HEK293 (cell line): ENCODE data around the gene KRT74.

Experiments
- CTCF ChIA-PET: fragments of 350-600 bp; formaldehyde crosslinking; extraction: SDS; loops from one replicate; lab custom pipeline; 2021; ENCODE audit warnings: antibody characterized with exemption; lab: Yijun Ruan, JAX
- POLR2A ChIA-PET: fragments of 300-600 bp; formaldehyde crosslinking; extraction: SDS; loops from one replicate; lab custom pipeline; 2020; ENCODE audit warnings: antibody characterized with exemption, inconsistent platforms; lab: Yijun Ruan, JAX
- H3K27ac ChIP-seq: fragments of 200-500 bp; sonication (Bioruptor generic); 2 replicates; pipeline ENCODE4 v1.5.1; 2014; ENCODE audit warnings: low read depth, low read length, control low read depth, inconsistent platforms; ENCODE audit errors: extremely low read depth
- H3K36me3 ChIP-seq, 2 experiments: fragments of 200-500 bp in 1 of 2; sonication (Bioruptor generic) in 1 of 2; 1 replicate in 1 of 2; 2 replicates in 1 of 2; pipeline ENCODE4 v1.5.1; 2014 to 2017; ENCODE audit warnings: inconsistent platforms in 2 of 2, low read length in 2 of 2; ENCODE audit not compliant: control insufficient read depth in 2 of 2, insufficient read depth in 1 of 2
- H3K4me1 ChIP-seq: fragments of 200-500 bp; sonication (Bioruptor generic); 2 replicates; pipeline ENCODE4 v1.5.1; 2014; ENCODE audit warnings: mild to moderate bottlenecking, low read length, inconsistent platforms; ENCODE audit not compliant: control insufficient read depth, insufficient read depth
- H3K4me3 ChIP-seq: 2 replicates; pipeline ENCODE4 v1.5.1; 2011; ENCODE audit warnings: low read depth, mild to moderate bottlenecking, control low read depth, low read length, moderate library complexity
- H3K9me3 ChIP-seq: fragments of 200-500 bp; sonication (Bioruptor generic); 2 replicates; pipeline ENCODE4 v1.5.1; 2014; ENCODE audit warnings: low read depth, low read length, inconsistent platforms; ENCODE audit not compliant: control insufficient read depth, insufficient read depth
- GLIS1 ChIP-seq: fragments of 450-650 bp; formaldehyde crosslinking; IDR thresholded peaks from 2 replicates; pipeline ENCODE4 v1.5.1; 2016; ENCODE audit warnings: missing biosample characterization, missing genetic modification characterization
- HOXC10 ChIP-seq: sonication (generic); formaldehyde crosslinking; IDR thresholded peaks from 2 replicates; pipeline ENCODE4 v1.8.1; 2023; ENCODE audit warnings: mild to moderate bottlenecking, missing genetic modification reagents
- IKZF3 ChIP-seq: fragments of 450-650 bp; IDR thresholded peaks from 2 replicates; pipeline ENCODE4 v1.5.0; 2018; ENCODE audit warnings: missing biosample characterization, mild to moderate bottlenecking, missing genetic modification characterization, moderate library complexity
- KLF1 ChIP-seq: fragments of 450-650 bp; formaldehyde crosslinking; IDR thresholded peaks from 2 replicates; pipeline ENCODE4 v1.5.1; 2016; ENCODE audit warnings: missing biosample characterization, missing genetic modification characterization
- KLF7 ChIP-seq: fragments of 450-650 bp; formaldehyde crosslinking; IDR thresholded peaks from 2 replicates; pipeline ENCODE4 v1.5.1; 2016; ENCODE audit warnings: missing biosample characterization, missing genetic modification characterization, borderline replicate concordance
- PRDM1 ChIP-seq: fragments of 450-650 bp; formaldehyde crosslinking; IDR thresholded peaks from 2 replicates; pipeline ENCODE4; 2016; ENCODE audit warnings: missing biosample characterization, missing genetic modification characterization
- PRDM2 ChIP-seq: fragments of 450-650 bp; formaldehyde crosslinking; IDR thresholded peaks from 2 replicates; pipeline ENCODE4 v1.5.1; 2016; ENCODE audit warnings: missing biosample characterization, missing genetic modification characterization, borderline replicate concordance
- SP3 ChIP-seq: fragments of 450-650 bp; formaldehyde crosslinking; IDR thresholded peaks from 2 replicates; pipeline ENCODE4 v1.5.1; 2016; ENCODE audit warnings: missing biosample characterization, missing genetic modification characterization
- ZBTB17 ChIP-seq: fragments of 450-650 bp; formaldehyde crosslinking; IDR thresholded peaks from 2 replicates; pipeline ENCODE4 v1.5.1; 2016; ENCODE audit warnings: missing biosample characterization, missing genetic modification characterization
- ZNF133 ChIP-seq: fragments of 450-650 bp; formaldehyde crosslinking; IDR thresholded peaks from 2 replicates; pipeline ENCODE4 v1.5.1; 2016; ENCODE audit warnings: missing biosample characterization, missing genetic modification characterization
- ZNF157 ChIP-seq: fragments of 450-650 bp; formaldehyde crosslinking; IDR thresholded peaks from 2 replicates; pipeline ENCODE4 v1.5.1; 2016; ENCODE audit warnings: missing biosample characterization, missing genetic modification characterization
- ZNF214 ChIP-seq: fragments of 450-650 bp; formaldehyde crosslinking; IDR thresholded peaks from 2 replicates; pipeline ENCODE4 v1.5.1; 2017; ENCODE audit warnings: missing biosample characterization, mild to moderate bottlenecking, missing genetic modification characterization, borderline replicate concordance
- ZNF221 ChIP-seq: fragments of 450-650 bp; formaldehyde crosslinking; IDR thresholded peaks from 2 replicates; pipeline ENCODE4 v1.5.1; 2017; ENCODE audit warnings: missing biosample characterization, missing genetic modification characterization, borderline replicate concordance
- ZNF24 ChIP-seq: fragments of 450-650 bp; formaldehyde crosslinking; IDR thresholded peaks from 2 replicates; pipeline ENCODE4 v1.5.1; 2016; ENCODE audit warnings: missing biosample characterization, missing genetic modification characterization
- ZNF404 ChIP-seq: fragments of 450-650 bp; formaldehyde crosslinking; IDR thresholded peaks from 2 replicates; pipeline ENCODE4 v1.5.1; 2017; ENCODE audit warnings: missing biosample characterization, missing genetic modification characterization
- ZNF433 ChIP-seq: fragments of 450-650 bp; formaldehyde crosslinking; IDR thresholded peaks from 2 replicates; pipeline ENCODE4 v1.5.1; 2016; ENCODE audit warnings: missing biosample characterization, missing genetic modification characterization, low read depth
- ZNF791 ChIP-seq: fragments of 450-650 bp; formaldehyde crosslinking; IDR thresholded peaks from 2 replicates; pipeline ENCODE4 v1.5.1; 2016; ENCODE audit warnings: missing biosample characterization, missing genetic modification characterization
- ZXDB ChIP-seq: fragments of 450-650 bp; formaldehyde crosslinking; IDR thresholded peaks from 2 replicates; pipeline ENCODE4 v1.5.1; 2016; ENCODE audit warnings: missing biosample characterization, missing genetic modification characterization
- TF ChIP-seq, protein P1 (sequence below): fragments of 450-650 bp; formaldehyde crosslinking; IDR thresholded peaks from 2 replicates; pipeline ENCODE4 v1.5.1; 2016; ENCODE audit warnings: missing biosample characterization, missing genetic modification characterization

KRT74 gene

GRCh38 chr12:52537101-52537500, 36.5 kb downstream of the KRT74 start:
- CTCF ChIA-PET: interaction anchor here (0.6 to 1.4 kb wide), 4 partner anchors 25 to 918 kb away, joined by 3 to 6 read pairs (median 3); no protein-coding TSS in a partner anchor
- H3K4me1 ChIP-seq: peaks cover 19% of the 10 kb centered on the region
- no peak overlapping the region for H3K4me3 ChIP-seq
- H3K27ac ChIP-seq: no peak overlapping the region
- H3K36me3 ChIP-seq: no peaks in the 10 kb centered on the region
- POLR2A ChIA-PET: no interaction called here
- TF ChIP-seq ZXDB (tag by site-specific recombination) (no peak), ZNF433 (tag by site-specific recombination) (no peak), ZNF791 (no peak), PRDM1 (no peak)
- H3K9me3 ChIP-seq: no peaks in the 10 kb centered on the region

GRCh38 chr12:52535574-52535973, 38.1 kb downstream of the KRT74 start:
- CTCF ChIA-PET: interaction anchor here (0.6 to 1.9 kb wide), 4 partner anchors 17 to 510 kb away, joined by 3 to 6 read pairs (median 4); partner anchors contain the start of gene KRT8
- Histone ChIP-seq H3K27ac (no peak overlapping the region), H3K4me3 (no peak overlapping the region), H3K4me1 (peaks cover 19% of the 10 kb centered on the region), H3K36me3 (no peaks in the 10 kb centered on the region), H3K9me3 (no peaks in the 10 kb centered on the region)
- TF ChIP-seq ZBTB17 (no peak), GLIS1 (peak; percentile 60)
- POLR2A ChIA-PET: no interaction called here

DNA sequence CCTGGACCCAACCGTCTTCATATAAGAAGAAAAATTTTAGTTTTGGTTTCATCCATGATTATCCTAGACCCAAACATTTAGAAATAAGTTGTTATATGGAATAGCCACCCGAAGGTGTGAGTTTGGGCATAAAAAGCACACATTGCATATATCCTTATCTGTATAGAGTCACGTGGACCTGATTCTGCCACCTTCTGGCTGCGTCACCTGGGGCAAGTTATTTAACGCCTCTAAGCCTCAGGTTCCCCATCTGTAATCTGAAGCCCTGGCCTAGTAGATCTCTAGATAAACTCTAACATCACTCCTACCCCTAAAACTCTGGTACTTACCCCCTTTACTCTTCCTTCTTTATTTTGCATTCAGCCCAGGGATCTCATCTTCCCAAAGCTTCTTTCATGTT, 39.2 kb downstream of the KRT74 start:
- TF ChIP-seq ZNF221 (tag by site-specific recombination): no peak
- TF ChIP-seq, all 188 proteins: peak for 0
- H3K4me3 ChIP-seq: no peak overlapping the region
- no peaks in the 10 kb centered on the region for H3K9me3 ChIP-seq
- H3K27ac ChIP-seq: no peak overlapping the region
- H3K36me3 ChIP-seq: no peaks in the 10 kb centered on the region
- ChIA-PET POLR2A (no interaction called here), CTCF (interaction anchor here (1.1 to 2.5 kb wide), 5 partner anchors 138 to 509 kb away, joined by 3 to 8 read pairs (median 3); no protein-coding TSS in a partner anchor)
- H3K4me1 ChIP-seq: peaks cover 13% of the 10 kb centered on the region

DNA sequence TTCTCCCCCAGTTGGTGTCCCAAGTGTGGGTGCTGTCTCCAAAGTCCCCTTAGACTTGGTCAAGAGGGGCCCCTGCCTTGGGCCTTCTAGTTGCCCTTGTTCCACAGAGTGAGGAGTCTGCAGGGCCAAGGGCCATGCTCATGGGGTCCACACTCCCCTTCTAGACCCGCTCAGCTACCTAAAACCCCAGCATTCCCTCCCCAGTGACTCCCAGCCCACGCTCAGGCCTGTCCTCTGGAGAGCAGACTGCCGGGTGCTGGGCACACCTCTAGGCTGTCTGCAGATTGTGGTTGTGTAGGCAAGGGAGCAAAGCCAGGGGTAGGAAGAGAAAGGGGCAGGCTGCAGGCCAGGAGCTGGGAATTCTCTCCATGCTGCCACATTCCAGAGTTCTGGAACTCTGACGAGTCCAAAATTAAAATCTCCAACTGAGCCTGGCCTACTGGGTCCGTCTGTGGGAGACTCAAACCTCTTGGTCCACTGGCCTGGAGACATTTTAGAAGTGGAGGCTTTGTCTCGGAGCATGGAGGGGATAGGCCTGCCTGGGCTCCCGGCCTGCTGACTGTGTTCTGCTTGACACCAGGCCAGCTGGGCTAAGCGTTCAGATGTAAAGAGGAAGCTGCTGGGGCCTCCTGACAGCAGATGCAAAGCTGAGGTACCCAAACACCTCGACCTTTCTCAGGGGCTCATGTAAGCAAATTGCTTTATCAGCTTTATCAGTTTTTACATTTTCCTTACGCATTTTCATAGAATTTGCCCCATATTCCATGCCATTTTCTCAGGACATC, 39.8 kb downstream of the KRT74 start:
- POLR2A ChIA-PET: no interaction called here
- TF ChIP-seq KLF7 (tag by site-specific recombination): no peak
- TF ChIP-seq PRDM2: no peak
- TF ChIP-seq, protein P1, sequence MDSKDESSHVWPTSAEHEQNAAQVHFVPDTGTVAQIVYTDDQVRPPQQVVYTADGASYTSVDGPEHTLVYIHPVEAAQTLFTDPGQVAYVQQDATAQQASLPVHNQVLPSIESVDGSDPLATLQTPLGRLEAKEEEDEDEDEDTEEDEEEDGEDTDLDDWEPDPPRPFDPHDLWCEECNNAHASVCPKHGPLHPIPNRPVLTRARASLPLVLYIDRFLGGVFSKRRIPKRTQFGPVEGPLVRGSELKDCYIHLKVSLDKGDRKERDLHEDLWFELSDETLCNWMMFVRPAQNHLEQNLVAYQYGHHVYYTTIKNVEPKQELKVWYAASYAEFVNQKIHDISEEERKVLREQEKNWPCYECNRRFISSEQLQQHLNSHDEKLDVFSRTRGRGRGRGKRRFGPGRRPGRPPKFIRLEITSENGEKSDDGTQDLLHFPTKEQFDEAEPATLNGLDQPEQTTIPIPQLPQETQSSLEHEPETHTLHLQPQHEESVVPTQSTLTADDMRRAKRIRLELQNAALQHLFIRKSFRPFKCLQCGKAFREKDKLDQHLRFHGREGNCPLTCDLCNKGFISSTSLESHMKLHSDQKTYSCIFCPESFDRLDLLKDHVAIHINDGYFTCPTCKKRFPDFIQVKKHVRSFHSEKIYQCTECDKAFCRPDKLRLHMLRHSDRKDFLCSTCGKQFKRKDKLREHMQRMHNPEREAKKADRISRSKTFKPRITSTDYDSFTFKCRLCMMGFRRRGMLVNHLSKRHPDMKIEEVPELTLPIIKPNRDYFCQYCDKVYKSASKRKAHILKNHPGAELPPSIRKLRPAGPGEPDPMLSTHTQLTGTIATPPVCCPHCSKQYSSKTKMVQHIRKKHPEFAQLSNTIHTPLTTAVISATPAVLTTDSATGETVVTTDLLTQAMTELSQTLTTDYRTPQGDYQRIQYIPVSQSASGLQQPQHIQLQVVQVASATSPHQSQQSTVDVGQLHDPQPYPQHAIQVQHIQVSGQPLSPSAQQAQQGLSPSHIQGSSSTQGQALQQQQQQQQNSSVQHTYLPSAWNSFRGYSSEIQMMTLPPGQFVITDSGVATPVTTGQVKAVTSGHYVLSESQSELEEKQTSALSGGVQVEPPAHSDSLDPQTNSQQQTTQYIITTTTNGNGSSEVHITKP (tag by site-specific recombination): no peak
- no peak for TF ChIP-seq ZNF24 (tag by site-specific recombination)
- no peak for TF ChIP-seq ZNF404 (tag by site-specific recombination)
- no peak for TF ChIP-seq SP3
- TF ChIP-seq ZNF214 (tag by site-specific recombination): no peak
- no peak for TF ChIP-seq IKZF3 (tag by site-specific recombination)
- no peak for TF ChIP-seq HOXC10 (CRISPR knock-in tag)
- TF ChIP-seq ZNF133: no peak
- no peak for TF ChIP-seq ZNF157 (tag by site-specific recombination)
- TF ChIP-seq KLF1 (tag by site-specific recombination): no peak

More for the DNA sequence above, 39.8 kb downstream of the KRT74 start:
- CTCF ChIA-PET: interaction anchor here (1.1 to 2.5 kb wide), 5 partner anchors 138 to 509 kb away, joined by 3 to 8 read pairs (median 3); no protein-coding TSS in a partner anchor
- H3K4me1 ChIP-seq: peaks cover 7% of the 10 kb centered on the region
- no peak overlapping the region for H3K4me3 ChIP-seq
- H3K27ac ChIP-seq: no peak overlapping the region
- no peaks in the 10 kb centered on the region for H3K9me3 ChIP-seq
- H3K36me3 ChIP-seq: no peaks in the 10 kb centered on the region
